COLO668 (cell line): Measurements from ENCODE around the gene ZFYVE9.
"Not testable (repeated sequence)": the region's sequence is repeated elsewhere in the genome, so short reads cannot be mapped to it uniquely, and the experiment has no call there.

Source experiments
- DNase-seq: peaks from one replicate; lab custom pipeline; 2025; ENCODE audit not compliant: unreplicated experiment; lab: John Stamatoyannopoulos, UW

ZFYVE9 gene, protein sequence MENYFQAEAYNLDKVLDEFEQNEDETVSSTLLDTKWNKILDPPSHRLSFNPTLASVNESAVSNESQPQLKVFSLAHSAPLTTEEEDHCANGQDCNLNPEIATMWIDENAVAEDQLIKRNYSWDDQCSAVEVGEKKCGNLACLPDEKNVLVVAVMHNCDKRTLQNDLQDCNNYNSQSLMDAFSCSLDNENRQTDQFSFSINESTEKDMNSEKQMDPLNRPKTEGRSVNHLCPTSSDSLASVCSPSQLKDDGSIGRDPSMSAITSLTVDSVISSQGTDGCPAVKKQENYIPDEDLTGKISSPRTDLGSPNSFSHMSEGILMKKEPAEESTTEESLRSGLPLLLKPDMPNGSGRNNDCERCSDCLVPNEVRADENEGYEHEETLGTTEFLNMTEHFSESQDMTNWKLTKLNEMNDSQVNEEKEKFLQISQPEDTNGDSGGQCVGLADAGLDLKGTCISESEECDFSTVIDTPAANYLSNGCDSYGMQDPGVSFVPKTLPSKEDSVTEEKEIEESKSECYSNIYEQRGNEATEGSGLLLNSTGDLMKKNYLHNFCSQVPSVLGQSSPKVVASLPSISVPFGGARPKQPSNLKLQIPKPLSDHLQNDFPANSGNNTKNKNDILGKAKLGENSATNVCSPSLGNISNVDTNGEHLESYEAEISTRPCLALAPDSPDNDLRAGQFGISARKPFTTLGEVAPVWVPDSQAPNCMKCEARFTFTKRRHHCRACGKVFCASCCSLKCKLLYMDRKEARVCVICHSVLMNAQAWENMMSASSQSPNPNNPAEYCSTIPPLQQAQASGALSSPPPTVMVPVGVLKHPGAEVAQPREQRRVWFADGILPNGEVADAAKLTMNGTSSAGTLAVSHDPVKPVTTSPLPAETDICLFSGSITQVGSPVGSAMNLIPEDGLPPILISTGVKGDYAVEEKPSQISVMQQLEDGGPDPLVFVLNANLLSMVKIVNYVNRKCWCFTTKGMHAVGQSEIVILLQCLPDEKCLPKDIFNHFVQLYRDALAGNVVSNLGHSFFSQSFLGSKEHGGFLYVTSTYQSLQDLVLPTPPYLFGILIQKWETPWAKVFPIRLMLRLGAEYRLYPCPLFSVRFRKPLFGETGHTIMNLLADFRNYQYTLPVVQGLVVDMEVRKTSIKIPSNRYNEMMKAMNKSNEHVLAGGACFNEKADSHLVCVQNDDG (N-terminal part only)

GRCh38 chr1:52141513-52142219, at the start of gene ZFYVE9:
TSS of gene ZFYVE9 (plus strand) at chr1:52142089. CDS start at chr1:52233207, 91,118 bp downstream.
- peak; percentile 97 for DNase-seq

DNA sequence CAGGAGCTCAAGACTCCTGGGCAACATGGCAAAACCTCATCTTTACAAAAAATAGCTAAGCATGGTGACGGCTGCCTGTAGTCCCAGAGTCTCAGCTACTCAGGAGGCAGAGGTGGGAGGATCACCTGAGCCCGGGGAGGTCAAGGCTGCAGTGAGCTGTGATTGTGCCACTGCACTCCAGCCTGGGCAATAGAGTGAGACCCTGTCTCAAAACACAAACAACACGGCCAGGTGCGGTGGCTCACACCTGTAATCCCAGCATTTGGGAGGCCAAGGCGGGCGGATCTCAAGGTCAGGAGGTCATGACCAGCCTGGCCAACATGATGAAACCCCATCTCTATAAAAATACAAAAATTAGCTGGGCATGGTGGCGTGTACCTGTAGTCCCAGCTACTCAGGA, 47.6 kb upstream of the ZFYVE9 start:
- not testable (repeated sequence) for DNase-seq

GRCh38 chr1:52096216-52096615, 45.7 kb upstream of the ZFYVE9 start:
- DNase-seq = no peak

GRCh38 chr1:52098139-52098871, 43.6 kb upstream of the ZFYVE9 start:
- DNase-seq = peak; percentile 86

DNA sequence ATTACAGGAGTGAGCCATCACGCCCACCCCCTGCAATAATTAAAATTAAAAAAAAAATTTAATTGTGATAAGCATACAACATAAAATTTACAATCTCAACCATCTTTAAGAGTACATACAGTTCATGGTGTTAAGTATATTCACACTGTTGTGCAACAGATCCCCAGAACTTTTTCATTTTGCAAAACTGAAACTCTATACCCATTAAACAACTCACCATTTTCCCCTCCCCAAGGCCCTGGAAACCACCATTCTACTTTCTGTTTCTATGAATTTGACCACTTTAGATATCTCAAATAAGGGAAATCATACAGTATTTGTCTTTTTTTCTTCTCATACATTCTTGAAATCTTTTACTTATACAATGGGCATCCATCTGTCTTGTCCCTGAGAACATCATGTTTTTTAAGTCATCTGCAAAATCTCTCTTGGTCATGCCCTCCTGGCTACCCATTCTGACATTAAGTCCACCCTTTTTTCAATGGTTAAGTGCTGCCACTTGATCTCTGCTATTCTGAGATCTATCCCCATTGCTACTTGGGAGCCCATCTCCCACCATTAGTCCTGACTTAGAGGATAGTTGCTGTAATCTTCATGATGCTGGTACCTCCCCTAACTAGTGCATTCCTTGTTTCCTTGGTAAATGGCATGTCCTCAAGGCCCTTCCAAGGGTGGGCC, 39.4 kb upstream of the ZFYVE9 start:
- no peak for DNase-seq

DNA sequence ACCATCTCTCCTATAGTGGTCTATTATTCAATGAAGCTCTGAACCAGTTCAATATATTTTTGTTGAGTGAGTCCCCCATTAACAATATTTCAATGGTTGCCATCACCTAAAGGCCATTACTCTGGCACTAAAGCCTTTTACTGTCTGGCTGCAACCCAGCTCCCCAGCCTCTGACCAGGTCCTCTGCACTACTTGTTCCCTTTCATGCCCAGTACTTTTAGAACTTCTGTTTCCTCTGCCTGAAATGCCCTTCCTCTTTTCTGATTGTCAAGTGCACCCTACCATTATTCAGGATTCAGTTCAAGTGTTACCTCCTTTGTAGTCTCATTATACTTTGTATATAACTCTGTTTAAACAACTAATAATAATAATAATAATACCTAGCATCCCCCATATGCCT, 30.4 kb upstream of the ZFYVE9 start:
- DNase-seq = no peak

- DNase-seq = no peak
Observed at GRCh38 chr1:52112489-52112888, 29.4 kb upstream of the ZFYVE9 start.

GRCh38 chr1:52119301-52120079, 22.4 kb upstream of the ZFYVE9 start:
- DNase-seq = no peak

- no peak for DNase-seq
Observed at GRCh38 chr1:52122384-52122783, 19.5 kb upstream of the ZFYVE9 start.

DNA sequence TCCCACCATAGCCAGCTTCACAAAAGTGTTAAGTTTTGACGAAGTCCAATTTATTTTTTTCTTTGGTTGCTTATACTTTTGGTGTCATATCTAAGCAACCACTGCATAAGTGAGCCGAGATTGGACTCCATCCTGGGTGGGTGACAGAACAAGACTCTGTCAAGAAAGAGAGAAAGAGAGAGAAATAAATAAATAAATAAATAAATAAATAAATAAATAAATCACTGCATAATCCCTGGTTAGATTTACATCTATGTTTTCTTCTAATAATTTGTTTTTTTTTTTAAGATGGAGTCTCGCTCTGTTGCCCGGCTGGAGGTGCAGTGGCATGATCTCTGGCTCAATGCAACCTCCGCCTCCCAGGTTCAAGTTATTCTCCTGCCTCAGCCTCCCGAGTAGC, 18.3 kb upstream of the ZFYVE9 start:
- DNase-seq = no peak

GRCh38 chr1:52125736-52126359, 16.0 kb upstream of the ZFYVE9 start:
- DNase-seq = no peak

GRCh38 chr1:52127181-52128180, 14.4 kb upstream of the ZFYVE9 start:
- peak; percentile 60 for DNase-seq

DNA sequence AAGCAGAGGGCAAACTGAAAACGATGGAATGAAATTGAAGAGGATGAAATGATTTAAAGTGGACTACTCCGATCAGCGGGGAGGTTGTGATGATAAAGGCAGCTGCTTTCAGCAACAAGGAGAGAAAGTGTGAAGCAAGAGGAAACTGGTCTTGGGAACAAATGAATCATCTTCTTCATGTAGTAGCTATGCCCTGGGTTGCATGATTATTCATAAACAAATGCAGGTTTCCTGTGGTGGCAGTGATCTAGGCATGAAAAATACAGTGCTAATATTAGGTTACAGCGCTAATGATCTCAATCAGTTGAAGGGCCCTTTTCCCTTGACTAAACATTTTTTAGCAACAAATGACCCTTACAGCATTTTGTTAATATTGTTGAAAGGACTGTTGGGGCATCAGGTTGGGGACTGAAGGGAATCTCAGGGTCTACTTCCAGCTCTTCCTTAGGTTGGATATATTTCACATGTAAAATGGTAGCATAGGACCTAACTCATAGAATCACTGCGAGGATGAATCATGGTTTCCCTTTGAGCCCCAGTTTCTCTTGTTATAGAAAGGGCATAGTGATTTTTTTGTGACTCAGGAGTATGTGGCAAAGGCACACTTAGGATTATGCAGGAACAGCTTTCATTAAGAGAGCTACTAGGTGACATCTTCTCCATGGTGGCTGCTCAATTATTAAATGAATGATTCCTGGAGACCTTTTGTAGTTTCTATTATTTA, 1.9 kb upstream of the ZFYVE9 start:
- DNase-seq = no peak

GRCh38 chr1:52140633-52141512, 1.0 kb upstream of the ZFYVE9 start:
- DNase-seq = no peak
